ENCODE data around the gene SDHAF2.

Gene SDHAF2

DNA sequence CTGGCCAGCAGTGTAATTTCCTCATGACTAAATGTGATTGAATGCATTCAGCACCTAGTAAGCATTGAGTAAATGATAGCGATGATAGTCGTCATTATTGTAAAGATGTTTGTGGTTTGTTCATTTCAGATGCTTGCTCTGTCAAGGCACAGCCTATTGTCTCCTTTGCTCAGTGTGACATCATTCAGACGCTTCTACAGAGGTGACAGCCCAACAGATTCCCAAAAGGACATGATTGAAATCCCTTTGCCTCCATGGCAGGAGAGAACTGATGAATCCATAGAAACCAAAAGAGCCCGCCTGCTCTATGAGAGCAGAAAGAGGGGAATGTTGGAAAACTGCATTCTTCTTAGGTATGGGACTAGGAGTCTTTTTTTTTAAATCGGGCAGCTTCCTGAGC lies 7.6 kb downstream of the SDHAF2 start:
- TF ChIP-seq POLR2A (IDR thresholded peaks at IDR 0.05; ENCODE audit: extremely low read depth, insufficient read length) = no peak
- TF ChIP-seq, protein P1, sequence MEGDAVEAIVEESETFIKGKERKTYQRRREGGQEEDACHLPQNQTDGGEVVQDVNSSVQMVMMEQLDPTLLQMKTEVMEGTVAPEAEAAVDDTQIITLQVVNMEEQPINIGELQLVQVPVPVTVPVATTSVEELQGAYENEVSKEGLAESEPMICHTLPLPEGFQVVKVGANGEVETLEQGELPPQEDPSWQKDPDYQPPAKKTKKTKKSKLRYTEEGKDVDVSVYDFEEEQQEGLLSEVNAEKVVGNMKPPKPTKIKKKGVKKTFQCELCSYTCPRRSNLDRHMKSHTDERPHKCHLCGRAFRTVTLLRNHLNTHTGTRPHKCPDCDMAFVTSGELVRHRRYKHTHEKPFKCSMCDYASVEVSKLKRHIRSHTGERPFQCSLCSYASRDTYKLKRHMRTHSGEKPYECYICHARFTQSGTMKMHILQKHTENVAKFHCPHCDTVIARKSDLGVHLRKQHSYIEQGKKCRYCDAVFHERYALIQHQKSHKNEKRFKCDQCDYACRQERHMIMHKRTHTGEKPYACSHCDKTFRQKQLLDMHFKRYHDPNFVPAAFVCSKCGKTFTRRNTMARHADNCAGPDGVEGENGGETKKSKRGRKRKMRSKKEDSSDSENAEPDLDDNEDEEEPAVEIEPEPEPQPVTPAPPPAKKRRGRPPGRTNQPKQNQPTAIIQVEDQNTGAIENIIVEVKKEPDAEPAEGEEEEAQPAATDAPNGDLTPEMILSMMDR (IDR thresholded peaks at IDR 0.05; ENCODE audit: low read depth, low read length) = no peak
- TF ChIP-seq MAX (IDR thresholded peaks at IDR 0.05; ENCODE audit: low read depth, low read length) = no peak
- TF ChIP-seq MYC (IDR thresholded peaks at IDR 0.05; ENCODE audit: low read depth, low read length) = no peak
- no peak overlapping the region for H3K4me3 ChIP-seq (ENCODE audit: low read depth, low read length)
- no peak for DNase-seq (ENCODE audit: low read depth)

- TF ChIP-seq, protein P1 (IDR thresholded peaks at IDR 0.05; ENCODE audit: low read depth, low read length) = no peak
- TF ChIP-seq MYC (IDR thresholded peaks at IDR 0.05; ENCODE audit: low read depth, low read length) = no peak
- no peak overlapping the region for H3K4me3 ChIP-seq (ENCODE audit: low read depth, low read length)
- DNase-seq (ENCODE audit: low read depth) = no peak
Observed at GRCh38 chr11:61439615-61440014, 9.7 kb downstream of the SDHAF2 start.

DNA sequence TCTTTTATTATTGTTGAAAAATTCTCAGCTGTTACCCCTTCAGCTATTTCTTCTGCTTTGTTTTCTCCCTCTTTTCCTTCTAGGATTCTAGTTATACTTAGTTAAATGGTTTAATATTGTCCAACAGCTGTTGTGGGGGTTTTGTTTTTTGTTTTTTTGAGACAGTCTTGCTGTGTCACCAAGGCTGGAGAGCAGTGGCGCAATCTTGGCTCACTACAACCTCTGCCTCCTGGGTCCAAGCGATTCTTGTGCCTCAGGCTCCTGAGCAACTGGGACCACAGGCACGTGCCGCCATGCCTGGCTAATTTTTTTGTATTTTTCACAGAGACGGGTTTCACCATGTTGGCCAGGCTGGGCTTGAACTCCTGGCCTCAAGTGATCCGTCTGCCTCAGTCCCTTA lies 12.7 kb downstream of the SDHAF2 start:
- DNase-seq (ENCODE audit: low read depth) = no peak
- no peak overlapping the region for H3K4me3 ChIP-seq (ENCODE audit: low read depth, low read length)
- TF ChIP-seq MAX (IDR thresholded peaks at IDR 0.05; ENCODE audit: low read depth, low read length) (no peak), POLR2A (IDR thresholded peaks at IDR 0.05; ENCODE audit: extremely low read depth, insufficient read length) (no peak), MYC (IDR thresholded peaks at IDR 0.05; ENCODE audit: low read depth, low read length) (no peak)
- TF ChIP-seq, protein P1 (IDR thresholded peaks at IDR 0.05; ENCODE audit: low read depth, low read length) = no peak

GRCh38 chr11:61445516-61445915 lies 15.6 kb downstream of the SDHAF2 start:
- DNase-seq (ENCODE audit: low read depth) = no peak
- H3K4me3 ChIP-seq (ENCODE audit: low read depth, low read length) = no peak overlapping the region
- no peak for TF ChIP-seq POLR2A (IDR thresholded peaks at IDR 0.05; ENCODE audit: extremely low read depth, insufficient read length)
- no peak for TF ChIP-seq MYC (IDR thresholded peaks at IDR 0.05; ENCODE audit: low read depth, low read length)
- no peak for TF ChIP-seq MAX (IDR thresholded peaks at IDR 0.05; ENCODE audit: low read depth, low read length)
- TF ChIP-seq, protein P1 (IDR thresholded peaks at IDR 0.05; ENCODE audit: low read depth, low read length) = no peak

- DNase-seq (ENCODE audit: low read depth) = peak; percentile 78
- no peak overlapping the region for H3K4me3 ChIP-seq (ENCODE audit: low read depth, low read length)
- TF ChIP-seq, protein P1 (IDR thresholded peaks at IDR 0.05; ENCODE audit: low read depth, low read length) = peak; percentile 79
- TF ChIP-seq POLR2A (IDR thresholded peaks at IDR 0.05; ENCODE audit: extremely low read depth, insufficient read length) = no peak
Observed at GRCh38 chr11:61446211-61446651, 16.3 kb downstream of the SDHAF2 start.

All from NB4 (cell line).